Measurements from ENCODE around the gene TSPEAR. TPM values are rescaled to one million over a fixed set of nuclear protein-coding genes. Genes with fewer than 3 reads are reported as not detected.
"Not testable (repeated sequence)": the region's sequence is repeated elsewhere in the genome, so short reads cannot be mapped to it uniquely, and the experiment has no call there.

Gene TSPEAR
- polyA plus RNA-seq, 1 experiment, result not detected

DNA sequence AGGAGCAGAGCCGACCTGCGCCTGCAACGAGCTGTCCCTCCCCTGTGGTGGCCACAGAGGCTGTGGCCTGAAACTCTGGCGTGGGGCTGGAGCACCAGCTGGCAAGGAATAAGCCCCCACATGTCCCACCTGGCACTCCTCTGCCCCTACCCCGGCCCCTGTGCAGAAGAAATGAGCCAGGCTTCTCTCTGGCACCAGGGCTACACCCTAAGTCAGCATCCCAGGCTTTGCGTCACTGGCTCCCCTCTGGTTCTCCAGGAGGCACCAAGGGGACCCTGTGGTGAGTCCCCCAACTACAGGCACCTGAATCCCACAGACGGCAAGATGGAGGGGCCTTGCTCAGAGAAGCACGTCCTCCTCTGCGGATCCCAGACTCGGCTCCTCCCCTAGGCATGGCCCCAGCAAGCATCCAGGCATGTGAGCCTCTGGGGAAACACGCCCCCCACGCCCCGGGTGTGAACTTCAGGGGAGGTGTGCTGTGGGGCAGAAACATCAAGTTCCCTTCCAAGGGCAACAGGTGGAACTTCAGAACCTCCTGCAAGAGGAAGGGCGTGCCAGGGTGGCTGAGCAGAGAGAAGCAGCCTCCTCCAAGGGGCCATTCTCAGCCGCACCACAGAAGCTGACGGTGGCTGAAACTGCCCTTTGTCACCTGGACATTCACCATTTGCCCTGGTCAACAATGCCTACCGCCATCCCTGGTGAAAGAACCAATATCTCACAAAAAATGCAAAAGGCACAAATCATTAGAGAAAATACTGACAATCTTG is 108.1 kb downstream of the TSPEAR start:
- H3K27me3 ChIP-seq (ENCODE audit: control insufficient read depth, insufficient read depth, low read length), result no peaks in the 10 kb centered on the region
- no peaks in the 10 kb centered on the region for H3K36me3 ChIP-seq (ENCODE audit: control insufficient read depth, insufficient read depth, low read length)
- CTCF ChIA-PET, result no interaction called here
- TF ChIP-seq, protein P1, sequence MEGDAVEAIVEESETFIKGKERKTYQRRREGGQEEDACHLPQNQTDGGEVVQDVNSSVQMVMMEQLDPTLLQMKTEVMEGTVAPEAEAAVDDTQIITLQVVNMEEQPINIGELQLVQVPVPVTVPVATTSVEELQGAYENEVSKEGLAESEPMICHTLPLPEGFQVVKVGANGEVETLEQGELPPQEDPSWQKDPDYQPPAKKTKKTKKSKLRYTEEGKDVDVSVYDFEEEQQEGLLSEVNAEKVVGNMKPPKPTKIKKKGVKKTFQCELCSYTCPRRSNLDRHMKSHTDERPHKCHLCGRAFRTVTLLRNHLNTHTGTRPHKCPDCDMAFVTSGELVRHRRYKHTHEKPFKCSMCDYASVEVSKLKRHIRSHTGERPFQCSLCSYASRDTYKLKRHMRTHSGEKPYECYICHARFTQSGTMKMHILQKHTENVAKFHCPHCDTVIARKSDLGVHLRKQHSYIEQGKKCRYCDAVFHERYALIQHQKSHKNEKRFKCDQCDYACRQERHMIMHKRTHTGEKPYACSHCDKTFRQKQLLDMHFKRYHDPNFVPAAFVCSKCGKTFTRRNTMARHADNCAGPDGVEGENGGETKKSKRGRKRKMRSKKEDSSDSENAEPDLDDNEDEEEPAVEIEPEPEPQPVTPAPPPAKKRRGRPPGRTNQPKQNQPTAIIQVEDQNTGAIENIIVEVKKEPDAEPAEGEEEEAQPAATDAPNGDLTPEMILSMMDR (IDR thresholded peaks at IDR 0.05; ENCODE audit: insufficient read depth, low read depth, low read length), result no peak
- POLR2A ChIA-PET, result no interaction called here
- no peak overlapping the region for H3K4me3 ChIP-seq (ENCODE audit: low read depth, low read length)
- DNase-seq (ENCODE audit: low read depth), result no peak

DNA sequence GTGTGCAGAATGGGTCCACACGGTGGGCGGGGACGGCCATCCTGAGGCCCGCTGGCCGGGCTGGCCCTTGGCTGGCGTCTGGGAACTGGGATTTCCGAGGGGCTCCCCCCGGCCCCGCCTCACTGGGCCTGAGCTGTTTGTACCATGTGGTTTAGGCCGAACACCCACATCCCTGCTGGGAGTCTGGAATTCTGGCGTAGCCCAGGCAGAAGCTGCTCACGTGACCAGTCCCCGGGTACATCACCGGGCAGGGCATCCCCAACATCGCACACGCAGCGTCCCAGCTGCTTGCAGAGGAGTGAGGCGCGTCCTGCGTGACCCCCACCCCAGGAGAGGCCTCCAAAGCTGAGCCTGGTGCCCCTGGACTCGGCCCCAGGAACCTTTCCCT is 108.9 kb downstream of the TSPEAR start:
- TF ChIP-seq, protein P1 (IDR thresholded peaks at IDR 0.05; ENCODE audit: insufficient read depth, low read depth, low read length), result no peak
- Histone ChIP-seq H3K36me3 (ENCODE audit: control insufficient read depth, insufficient read depth, low read length) (no peaks in the 10 kb centered on the region), H3K4me3 (ENCODE audit: low read depth, low read length) (no peak overlapping the region), H3K27me3 (ENCODE audit: control insufficient read depth, insufficient read depth, low read length) (no peaks in the 10 kb centered on the region)
- POLR2A ChIA-PET, result no interaction called here
- DNase-seq (ENCODE audit: low read depth), result no peak
- CTCF ChIA-PET, result no interaction called here

DNA sequence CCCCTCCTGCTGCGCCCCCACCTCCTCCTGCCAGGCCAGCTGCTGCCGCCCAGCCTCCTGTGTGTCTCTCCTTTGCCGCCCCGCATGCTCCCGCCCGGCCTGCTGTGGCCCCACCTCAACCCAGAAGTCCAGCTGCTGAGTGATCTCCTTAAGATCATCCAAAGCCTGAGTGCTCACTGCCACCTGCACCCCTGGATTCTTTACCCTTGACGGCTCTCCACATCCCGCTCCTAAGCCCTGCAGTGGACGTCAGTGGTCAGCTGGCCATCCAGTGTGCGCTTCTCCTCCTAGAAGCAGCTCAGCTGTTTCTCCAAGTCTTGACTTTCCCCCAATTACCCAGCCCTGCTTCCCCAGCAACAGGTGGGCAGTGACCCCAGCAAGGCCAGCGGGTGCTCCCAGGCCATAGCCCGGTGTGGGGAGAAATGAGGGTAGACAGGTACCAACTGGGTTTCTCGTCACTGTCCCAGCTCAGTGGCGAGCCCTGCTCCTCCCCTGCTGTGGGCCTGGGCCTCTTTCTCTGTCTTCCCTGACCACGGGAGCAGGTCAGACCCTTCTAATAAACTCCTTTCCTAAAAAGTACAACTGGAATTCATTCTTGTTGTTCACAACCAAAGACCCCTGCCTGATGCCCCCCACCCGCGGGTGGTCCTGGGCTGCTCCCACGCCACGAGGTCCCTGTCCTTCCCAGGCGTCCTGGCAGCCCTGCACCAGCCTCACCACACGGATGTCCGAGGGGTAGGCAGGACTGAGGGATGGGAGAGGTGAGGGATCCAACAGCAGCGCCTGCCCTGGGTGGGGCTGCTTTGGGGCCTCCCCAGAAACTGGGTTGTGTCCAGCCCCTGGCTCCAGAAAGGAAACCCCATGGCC is 109.5 kb downstream of the TSPEAR start:
- Histone ChIP-seq H3K36me3 (ENCODE audit: control insufficient read depth, insufficient read depth, low read length) (no peaks in the 10 kb centered on the region), H3K4me3 (ENCODE audit: low read depth, low read length) (no peak overlapping the region), H3K27me3 (ENCODE audit: control insufficient read depth, insufficient read depth, low read length) (no peaks in the 10 kb centered on the region)
- TF ChIP-seq, protein P1 (IDR thresholded peaks at IDR 0.05; ENCODE audit: insufficient read depth, low read depth, low read length), result no peak
- DNase-seq (ENCODE audit: low read depth), result no peak
- ChIA-PET CTCF (no interaction called here), POLR2A (no interaction called here)

DNA sequence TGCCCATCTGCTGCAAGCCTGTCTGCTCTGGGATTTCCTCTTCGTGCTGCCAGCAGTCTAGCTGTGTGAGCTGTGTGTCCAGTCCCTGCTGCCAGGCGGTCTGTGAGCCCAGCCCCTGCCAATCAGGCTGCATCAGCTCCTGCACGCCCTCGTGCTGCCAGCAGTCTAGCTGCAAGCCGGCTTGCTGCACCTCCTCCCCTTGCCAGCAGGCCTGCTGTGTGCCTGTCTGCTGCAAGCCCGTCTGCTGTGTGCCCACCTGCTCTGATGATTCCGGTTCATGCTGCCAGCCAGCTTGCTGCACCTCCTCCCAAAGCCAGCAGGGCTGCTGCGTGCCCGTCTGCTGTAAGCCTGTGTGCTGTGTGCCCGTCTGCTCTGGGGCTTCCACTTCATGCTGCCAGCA is 110.3 kb downstream of the TSPEAR start:
- POLR2A ChIA-PET; H3K36me3 ChIP-seq (ENCODE audit: control insufficient read depth, insufficient read depth, low read length); H3K4me3 ChIP-seq (ENCODE audit: low read depth, low read length); H3K27me3 ChIP-seq (ENCODE audit: control insufficient read depth, insufficient read depth, low read length); DNase-seq (ENCODE audit: low read depth); CTCF ChIA-PET: not testable (repeated sequence)

- H3K4me3 ChIP-seq (ENCODE audit: low read depth, low read length); POLR2A ChIA-PET; DNase-seq (ENCODE audit: low read depth); H3K27me3 ChIP-seq (ENCODE audit: control insufficient read depth, insufficient read depth, low read length); H3K36me3 ChIP-seq (ENCODE audit: control insufficient read depth, insufficient read depth, low read length); CTCF ChIA-PET: not testable (repeated sequence)
Observed at GRCh38 chr21:44600118-44600978, 111.0 kb downstream of the TSPEAR start, which contains the start of gene KRTAP10-7. TSS of gene KRTAP10-7 (plus strand) at chr21:44600597. CDS start at chr21:44600622, 25 bp downstream.

Measured in BJ (cell line).